Muscle of back (tissue), 11 donors: ENCODE data around the gene GRB10. TPM values are rescaled to one million over a fixed set of nuclear protein-coding genes. Genes with fewer than 3 reads are reported as not detected.
"Not testable (repeated sequence)": the region's sequence is repeated elsewhere in the genome, so short reads cannot be mapped to it uniquely, and the experiment has no call there.

Experiments
- DNase-seq, 3 donors: peaks; one replicate each; pipeline versions ENCODE4 v3.0.0 to v3.0.0-alpha.2; 2013
- polyA plus RNA-seq, 10 donors: library from polyadenylated mRNA; unstranded; fragments of 120-200 nt; gene quantifications; one replicate each; pipeline ENCODE4 v1.2.1, GENCODE V29; 2013; ENCODE audit not compliant: insufficient read length in 10 of 10

GRB10 gene
- polyA plus RNA-seq, 10 donors, result 11.5 to 27.6 (median 16.5) TPM

DNA sequence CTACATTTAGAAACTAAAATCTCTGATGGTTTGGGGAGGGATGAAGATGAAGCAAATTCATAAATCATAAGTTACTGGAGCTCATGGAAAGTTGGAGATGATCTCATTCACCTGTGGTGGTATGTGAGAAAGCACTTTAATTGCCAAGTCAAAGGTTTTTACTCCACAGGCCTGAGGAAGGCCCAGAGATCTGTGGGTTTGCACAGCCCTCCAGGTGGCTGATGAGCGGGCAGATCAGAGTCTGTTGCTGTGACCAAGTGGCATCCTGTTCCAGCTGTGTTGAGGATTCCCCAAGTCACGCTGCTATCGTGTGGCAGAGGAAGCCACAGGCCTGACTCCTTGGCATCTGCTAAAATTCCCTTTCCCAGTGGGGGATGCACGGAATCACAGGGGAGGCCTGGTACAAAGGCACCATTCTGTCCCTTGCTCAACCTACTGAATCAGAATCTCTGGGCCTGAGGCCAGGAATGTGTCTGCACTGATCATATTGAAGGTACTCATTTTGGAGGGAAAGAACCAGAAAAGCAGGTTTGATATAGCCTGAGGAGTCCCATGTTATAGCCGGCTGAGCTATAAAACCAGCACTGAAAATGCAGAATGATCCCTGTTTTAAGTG, 197.8 kb downstream of the GRB10 start:
- DNase-seq, result no peak

DNA sequence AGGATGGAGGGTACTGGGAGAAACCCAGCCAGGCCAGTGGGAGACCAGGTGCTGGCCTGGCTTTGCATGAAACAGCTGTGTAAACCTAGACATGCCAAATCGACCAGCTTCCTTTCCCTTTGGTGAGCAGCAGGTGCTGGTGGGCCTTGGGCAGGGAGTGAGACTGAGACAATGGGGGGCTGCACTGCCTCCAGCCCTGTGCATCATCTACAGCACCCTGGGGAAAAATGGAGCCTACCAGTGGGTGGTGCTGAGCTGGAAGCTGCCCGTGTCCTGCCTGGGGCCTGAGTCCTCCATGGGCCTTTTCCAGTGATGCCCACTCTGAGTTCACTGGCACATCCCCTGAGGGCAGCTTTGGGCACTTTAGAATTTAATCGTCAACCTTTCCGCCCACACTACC, 198.3 kb downstream of the GRB10 start:
- no peak for DNase-seq

DNA sequence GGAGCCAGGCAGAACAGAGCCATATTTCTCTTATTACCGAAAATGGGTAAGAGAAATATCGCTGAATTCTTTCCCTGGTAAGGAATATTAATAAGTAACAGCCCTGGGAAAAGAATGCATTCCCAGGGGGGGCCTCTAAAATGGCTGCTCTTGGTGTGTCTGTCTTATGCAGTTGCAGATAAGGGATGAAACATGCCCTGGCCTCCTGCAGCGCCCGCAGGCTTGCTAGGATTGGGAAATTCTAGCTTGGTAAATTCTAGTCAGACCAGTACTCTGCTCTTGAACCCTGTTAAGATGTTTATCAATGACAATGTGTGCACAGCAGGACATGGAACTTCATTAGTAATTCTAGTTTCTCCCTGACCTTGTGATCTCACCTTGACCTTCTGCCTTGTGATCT, 199.4 kb downstream of the GRB10 start:
- DNase-seq, result not testable (repeated sequence)

DNA sequence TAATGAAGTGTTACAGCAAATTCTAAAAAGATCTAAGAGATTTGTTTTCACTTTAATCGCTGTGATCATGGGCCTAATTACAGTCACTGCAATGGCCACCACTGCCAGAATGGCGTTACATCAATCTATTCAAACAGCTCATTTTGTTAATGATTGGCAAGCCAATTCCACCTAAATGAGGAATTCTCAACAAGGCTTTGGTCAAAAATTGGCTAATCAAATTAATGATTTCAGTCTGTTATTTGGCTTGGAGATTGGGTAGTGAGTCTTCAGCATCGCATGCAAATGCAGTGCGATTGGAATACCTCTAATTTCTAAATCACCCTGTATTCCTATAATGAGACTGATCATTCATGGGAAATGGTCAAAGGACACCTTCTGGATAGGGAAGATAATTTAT, 200.4 kb downstream of the GRB10 start:
- not testable (repeated sequence) for DNase-seq

DNA sequence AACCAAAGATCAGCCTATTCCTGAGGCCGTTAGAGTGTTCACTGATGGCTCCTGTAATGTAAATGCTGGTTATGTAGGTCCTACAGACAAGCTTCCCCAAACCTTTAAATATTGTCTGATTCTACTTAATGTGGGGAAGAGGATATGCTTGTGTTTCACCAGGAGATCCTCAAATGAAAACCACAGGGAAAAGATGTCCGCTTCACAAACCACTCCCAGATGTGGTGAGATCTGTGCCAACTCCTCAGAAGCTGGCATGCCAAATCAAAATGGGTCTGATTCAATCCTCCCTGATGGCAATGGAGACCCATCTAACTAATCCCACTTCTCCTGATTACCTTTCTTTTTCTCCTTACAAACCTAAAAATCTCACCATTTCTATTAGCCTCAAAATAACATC, 202.0 kb downstream of the GRB10 start:
- not testable (repeated sequence) for DNase-seq

DNA sequence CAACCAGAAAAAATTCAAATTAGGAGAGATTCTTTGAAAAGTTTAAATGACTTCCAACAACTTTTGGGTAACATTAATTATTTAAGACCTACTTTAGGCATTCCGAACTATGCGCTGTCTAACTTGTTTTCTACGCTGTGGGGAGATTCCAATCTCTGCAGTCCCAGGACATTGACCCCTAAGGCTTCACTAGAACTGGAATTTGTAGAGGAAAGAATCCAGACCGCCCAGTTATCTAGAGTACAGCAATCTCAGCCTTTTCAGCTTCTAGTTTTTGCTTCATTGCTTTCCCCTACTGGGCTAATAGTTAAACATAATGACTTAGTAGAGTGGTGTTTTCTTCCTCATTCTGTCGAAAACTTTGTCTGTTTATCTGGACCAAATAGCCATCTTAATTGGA, 202.6 kb downstream of the GRB10 start:
- no peak for DNase-seq

DNA sequence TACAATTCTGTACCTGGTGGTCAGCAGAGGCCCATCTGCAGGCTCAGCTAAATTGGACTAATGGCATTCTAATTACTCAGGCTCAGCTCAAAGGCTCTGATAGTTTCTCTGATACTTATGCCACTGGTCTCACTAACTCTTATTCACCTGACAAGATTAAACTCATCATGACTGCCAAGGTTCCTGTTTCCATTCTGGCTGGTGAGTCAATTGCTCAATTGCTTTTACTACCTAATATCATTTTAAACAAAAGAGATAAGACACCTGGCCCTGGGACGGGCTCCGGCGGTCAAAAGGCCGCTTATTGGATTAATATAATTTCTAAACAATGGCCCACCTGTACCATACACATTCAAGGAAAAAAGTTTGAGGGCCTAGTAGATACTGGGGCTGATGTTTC, 204.6 kb downstream of the GRB10 start:
- not testable (repeated sequence) for DNase-seq

DNA sequence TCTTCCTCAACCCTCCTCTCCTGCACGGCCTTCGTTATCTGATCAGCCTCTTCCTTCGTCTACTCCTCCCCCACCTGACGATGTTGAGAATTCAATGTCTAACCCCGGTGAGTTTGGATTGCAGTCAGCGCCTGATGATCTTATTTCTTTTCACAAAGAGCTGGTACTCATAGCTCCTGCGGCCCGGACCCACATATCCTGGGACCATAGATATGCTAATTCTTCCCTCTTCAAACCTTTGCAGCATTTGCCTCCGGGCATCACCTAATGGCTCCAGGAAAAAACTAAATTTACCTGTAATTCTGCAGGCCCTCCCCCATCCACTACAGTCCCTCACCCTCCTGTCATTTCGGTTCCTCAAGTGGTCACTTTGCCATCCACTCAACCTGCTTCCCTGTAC, 205.1 kb downstream of the GRB10 start:
- no peak for DNase-seq

DNA sequence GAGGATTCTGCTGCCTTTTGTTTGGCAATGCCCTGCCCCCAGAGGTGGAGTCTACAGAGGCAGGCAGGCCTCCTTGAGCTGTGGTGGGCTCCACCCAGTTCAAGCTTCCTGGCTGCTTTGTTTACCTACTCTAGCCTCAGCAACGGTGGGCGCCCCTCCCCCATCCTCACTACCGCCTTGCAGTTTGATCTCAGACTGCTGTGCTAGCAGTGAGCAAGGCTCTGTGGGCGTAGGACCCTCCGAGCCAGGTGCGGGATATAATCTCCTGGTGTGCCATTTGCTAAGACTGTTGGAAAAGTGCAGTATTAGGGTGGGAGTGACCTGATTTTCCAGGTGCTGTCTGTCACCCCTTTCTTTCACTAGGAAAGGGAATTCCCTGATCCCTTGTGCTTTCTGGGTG, 206.3 kb downstream of the GRB10 start:
- DNase-seq, result not testable (repeated sequence)

DNA sequence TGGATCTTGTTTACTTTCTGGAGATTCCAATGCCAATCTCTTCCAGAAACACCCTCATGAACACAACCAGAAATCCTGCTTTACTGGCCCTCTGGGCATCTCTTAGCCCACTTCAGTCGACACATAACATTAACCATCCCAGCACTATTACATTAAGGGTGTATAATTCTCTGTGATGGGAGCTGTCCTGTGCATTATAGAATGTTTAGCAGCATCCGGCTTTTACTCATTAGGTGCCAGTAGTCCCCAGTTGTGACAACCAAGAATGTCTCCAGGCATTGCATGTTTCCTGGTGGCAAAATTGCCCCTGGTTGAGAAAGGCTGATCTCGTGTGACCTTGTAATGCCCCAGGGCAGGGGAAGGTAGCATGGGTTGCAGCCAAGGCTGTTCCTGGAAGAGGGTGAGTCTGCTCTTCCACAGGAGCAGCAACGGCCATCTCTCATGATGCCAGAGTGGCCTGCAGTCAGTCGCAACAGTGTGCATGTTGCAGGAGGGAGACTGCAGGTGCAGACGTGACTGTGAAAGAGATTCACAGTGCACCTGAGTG, 214.9 kb downstream of the GRB10 start:
- DNase-seq, result no peak

DNA sequence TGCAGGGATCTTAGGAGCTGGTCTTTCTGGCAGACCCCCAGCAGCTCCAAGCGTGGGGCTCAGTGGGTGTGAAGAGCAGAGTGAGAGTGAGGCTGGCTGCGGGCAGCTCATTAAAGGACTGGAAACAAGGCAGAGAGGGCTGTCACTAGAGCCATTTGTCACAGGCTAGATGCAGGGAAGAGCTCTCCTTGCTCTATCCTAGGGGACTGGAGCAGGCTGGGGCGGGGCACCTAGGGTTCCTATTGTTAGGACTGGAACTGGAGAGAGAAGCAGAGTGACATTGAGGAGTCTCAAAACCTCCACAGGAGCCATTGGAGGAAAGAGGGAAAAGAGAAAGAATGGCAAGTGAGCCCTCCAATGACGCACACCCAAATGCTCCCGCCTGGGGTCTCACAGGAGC, 216.7 kb downstream of the GRB10 start:
- no peak for DNase-seq

DNA sequence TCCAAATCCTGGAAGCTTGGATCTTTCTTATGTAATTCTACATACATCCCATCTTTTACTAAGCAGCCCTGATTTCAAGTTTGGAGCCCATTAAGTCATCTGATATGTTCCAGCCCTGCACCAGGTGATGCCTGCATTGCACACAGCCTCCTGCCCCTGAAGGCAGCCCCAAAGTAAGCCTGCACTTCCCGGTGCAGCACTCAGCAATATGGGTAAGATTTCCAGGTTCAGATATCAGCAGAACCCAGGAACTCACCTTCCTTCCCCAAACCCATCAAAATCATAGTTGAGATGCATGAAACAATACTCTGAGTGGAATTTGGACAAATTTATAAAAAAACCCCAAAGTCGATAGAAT, 217.2 kb downstream of the GRB10 start:
- no peak for DNase-seq

DNA sequence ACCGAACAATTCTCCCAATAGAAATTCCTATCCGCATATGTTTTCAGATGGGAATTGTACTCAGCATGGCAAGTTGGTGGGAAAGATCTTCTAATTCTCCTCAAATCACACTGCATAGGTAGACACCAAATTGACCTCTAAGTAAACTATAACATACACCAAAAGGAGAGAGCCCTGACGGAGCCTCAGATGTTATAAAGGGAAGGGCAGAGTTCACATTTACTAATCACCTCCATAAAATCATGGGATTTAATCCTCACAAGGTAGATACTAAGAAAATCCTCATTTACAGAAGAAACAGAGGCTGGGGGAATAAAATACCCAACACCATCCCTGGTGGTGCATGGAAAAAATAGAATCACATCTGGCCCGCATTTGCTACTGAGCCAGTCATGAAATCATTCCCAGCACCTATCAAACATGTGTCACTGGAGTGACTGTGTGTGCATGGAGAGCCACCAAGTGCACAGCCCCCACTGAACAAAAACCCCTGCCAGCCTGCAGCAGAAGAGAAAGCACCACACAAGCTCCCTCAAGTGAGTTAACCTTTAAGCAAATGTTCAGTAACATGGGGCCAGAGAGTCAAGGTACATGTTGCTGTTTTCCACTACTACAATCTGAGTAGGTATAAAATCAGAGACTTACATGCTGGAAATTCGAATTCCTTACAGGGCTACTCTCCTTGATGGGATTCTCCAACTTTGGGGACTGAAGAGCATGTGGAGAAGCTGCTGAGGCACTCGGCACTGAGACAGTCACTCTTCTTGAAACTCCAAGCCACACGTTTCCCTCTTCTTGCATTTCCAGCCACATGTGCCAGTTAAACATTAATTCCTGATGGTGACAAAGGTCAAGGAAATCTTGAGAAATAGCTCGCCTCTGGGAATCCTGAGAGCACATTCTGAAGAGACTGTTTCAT, 217.8 kb downstream of the GRB10 start, which contains the start of gene DDC:
Gene DDC, minus strand, starts transcription at position 766 of the 919 bp plus-strand sequence. CDS start 21,320 bp downstream, outside the sequence.
- no peak for DNase-seq

DNA sequence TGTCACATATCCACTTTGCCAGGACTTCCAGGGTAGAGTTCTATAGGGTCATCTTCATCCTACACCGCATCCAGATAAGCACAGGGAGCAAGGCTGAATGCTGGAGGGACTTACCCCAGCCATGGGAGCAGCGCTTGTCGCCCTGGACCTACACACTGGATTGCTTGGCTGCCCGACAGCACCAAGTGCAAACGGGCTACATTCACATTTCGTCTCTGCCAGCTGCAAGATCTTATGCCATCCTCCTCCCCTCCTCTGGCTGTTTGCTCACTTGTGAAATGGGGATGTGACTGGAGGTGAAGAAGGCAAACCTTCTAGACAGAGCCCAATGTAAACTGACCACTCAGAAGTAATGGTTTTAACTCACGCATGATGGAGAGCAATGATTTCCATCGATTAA, 218.5 kb downstream of the GRB10 start:
- DNase-seq, result no peak

DNA sequence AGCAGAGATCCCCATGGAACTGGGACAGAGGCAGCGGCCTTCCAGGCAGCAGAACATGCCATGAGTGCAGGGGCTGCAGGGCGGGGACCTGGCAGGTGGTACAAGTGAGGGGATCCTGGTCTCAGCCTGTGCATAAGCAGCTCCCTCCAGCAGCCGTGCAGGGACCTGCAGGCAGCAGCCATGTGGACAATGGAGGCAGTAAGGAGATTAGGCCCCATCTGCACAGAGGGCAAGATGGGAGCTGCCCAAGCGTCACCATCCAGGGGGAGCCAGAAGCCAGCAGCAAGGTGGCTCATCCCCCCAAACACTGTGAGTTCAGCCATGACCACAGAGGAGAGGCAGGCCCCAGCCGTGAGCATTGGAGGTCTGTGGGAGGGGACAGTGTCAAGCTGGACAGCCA, 220.6 kb downstream of the GRB10 start:
- DNase-seq, result no peak

DNA sequence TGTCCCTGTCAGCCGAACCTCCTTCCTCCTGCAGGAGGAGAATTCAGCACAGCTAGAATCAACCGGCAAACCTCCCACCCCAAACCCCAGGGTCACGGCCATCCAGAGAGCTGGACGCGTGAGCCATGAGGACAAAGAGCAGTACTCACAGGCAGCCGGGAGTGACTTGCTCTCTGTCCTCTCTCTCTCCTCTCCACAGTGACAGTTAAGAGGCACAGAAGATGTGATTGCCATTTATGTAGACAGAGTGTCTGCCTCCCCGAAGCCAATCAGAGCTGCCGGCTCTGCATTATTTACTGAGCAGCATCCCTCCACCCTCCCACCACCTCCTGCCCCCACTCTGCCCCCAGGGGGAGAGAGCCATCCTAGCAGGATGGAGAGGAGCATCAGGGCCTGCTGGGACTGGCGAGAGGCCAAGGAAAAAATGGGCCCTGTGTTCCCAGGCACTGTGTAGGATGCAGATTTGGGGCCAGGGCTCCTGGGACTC, 221.8 kb downstream of the GRB10 start:
- DNase-seq, result no peak

DNA sequence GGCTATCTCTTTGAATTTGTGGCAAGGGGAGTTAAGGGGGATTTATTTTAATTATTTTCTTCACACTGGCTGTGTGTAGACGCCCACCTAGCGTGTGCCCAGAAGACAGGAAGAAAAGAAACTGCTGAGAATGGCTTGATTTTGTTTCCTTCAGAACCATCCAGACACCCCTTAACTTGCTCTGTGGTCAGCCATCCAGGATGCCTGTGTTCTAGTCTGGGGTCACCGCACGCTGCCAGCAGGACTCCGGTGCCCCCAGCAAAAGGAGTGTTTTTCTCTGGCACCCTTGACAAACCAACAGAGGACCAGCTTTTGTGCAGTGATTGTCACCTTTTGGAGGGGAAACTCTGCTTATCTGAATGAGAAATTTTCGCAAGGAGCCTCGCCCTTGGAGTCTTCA, 222.8 kb downstream of the GRB10 start:
- DNase-seq, result no peak

DNA sequence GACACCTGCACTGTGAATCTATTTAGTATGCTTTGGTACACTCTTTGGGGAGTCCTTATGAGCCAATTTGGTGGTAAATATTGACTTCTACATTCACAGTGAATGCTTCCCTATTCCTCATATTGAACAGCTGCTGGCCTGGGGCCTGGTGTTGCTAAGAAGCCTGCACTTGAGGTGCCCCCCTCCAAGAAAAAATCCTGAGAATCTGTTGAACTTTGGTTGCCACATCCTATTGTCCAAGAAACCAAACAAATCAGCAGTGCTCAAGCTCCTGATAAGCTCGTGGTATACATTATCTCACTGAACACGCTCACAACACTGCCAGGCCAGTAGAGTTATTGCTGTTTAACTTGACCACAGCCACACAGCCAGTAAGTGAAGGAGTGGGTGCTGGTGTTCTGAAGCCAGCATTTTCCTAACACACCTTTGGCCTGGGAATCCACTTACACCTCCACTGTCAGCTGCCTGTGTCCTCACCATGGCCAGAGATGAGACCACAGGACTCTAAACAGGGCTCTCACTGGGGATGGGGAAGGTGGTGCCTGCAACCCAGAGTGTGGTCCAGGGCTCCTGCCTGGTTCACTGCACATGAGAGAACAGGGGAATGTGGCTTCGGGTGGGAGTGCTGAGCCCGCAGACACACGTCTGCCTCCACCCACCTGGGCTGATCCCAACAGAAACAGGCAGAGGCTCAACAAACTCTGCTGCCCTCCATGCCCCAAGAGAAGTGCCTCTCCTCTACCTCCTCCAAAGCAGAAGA, 224.2 kb downstream of the GRB10 start:
- DNase-seq, result no peak

DNA sequence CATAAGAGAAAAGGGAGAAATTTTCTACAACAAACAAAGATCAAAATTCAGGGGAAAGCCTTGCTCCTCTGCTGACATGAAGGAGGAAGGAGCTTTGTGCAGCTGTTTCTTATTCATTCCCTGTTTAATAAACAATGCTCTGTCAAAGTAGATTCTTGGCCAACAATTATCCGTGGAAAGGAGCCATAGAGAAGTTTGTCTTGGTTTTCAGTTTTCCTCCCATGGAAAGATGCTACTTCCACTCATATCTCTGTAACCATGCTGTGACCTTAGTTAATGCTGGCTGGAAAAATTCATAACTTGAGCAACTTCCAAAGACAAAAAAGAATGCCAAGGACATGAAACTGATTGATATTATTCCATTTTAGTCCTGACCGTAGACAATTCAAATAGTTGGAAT, 225.6 kb downstream of the GRB10 start:
- peak; percentile 17 to 60 (median 22) for DNase-seq

DNA sequence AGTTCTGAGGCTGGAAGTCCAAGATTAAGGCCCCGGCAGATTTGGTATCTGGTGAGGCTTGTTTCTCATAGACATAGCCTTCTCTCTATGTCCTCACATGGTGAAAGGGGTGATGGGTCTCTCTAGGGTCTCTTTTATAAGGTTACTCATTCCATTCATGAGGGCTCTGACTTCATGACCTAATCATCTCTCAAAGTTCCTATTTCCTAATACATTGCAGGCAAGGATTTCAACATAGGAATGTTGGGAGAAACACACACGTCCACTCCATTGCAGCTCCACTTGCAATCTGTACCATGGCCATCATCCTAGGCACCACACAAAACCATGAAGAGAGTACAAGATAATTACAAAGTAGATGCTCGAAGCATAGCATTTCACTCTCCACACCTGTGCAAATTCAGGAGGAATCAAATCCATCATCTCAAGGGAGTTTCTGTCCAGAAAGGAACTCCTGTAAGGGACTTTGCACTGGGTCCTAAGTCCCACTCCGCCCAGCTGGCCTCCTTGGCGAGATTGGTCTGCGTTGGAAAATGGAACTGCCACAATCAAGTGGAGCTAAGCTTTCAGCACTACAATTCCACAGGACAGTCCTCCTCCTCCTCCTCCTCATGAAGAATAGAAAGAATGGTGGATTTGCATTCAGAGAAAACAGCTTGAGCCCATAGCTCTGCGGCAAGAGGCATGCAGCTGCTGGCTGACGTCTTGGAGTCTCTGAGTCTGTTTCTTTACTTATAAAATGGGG, 226.3 kb downstream of the GRB10 start:
- peak in 1 of 3 donors; percentile 5 for DNase-seq

DNA sequence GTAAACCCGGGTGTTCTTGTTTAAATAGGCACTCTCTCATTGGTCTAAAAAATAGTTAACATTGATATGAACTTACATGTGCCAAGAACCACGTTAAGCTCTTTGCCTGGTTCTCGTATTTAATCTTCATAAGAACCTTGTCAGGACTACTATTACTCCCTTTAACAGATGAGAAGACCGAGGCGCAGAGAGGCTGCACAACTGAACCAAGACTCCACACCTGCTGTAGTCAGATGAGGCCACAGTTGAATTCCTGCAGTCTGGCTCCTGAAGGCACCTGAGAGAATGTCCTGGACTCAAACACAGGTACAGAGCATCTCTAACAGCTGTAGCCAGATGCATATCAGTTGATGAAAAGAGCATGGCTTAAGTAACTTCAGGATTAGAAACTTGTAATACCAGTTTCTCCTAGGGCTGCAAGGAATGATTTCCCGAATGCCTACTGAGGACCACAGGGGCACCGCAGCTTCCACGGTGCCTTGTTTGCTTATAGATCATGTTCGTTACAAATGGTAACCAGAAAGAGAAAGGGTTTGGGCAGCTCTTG, 227.0 kb downstream of the GRB10 start:
- no peak for DNase-seq
